AG09319 (cell line): ENCODE data around the gene TOP1.

Experiments
- DNase-seq: peaks from one replicate; pipeline ENCODE4 v3.0.0-alpha.2; 2010; ENCODE audit warnings: low read depth; ENCODE audit errors: extremely low read depth
- CTCF ChIP-seq: IDR thresholded peaks from 2 replicates; pipeline ENCODE4 v1.5.1; 2011; ENCODE audit warnings: low read depth, mild to moderate bottlenecking, inconsistent platforms, low read length, moderate library complexity

Gene TOP1

GRCh38 chr20:41085606-41086005 lies 57.0 kb downstream of the TOP1 start:
- no peak for TF ChIP-seq CTCF
- DNase-seq, result no peak

- DNase-seq, result no peak
- no peak for TF ChIP-seq CTCF
Observed at GRCh38 chr20:41086402-41087324, 58.0 kb downstream of the TOP1 start.

- no peak for DNase-seq
- no peak for TF ChIP-seq CTCF
Observed at GRCh38 chr20:41087325-41087685, 58.7 kb downstream of the TOP1 start.

- no peak for DNase-seq
- TF ChIP-seq CTCF, result no peak
Observed at GRCh38 chr20:41087777-41088176, 59.2 kb downstream of the TOP1 start.

GRCh38 chr20:41089555-41089954 lies 60.9 kb downstream of the TOP1 start:
- no peak for TF ChIP-seq CTCF
- DNase-seq, result no peak

GRCh38 chr20:41091927-41092326 lies 63.3 kb downstream of the TOP1 start:
- DNase-seq, result no peak
- no peak for TF ChIP-seq CTCF

GRCh38 chr20:41094353-41095055 lies 65.9 kb downstream of the TOP1 start:
- no peak for TF ChIP-seq CTCF
- DNase-seq, result no peak
